Panc1 (cell line): ENCODE measurements around the gene GH2.

Experiments
- CTCF ChIP-seq: fragments of 450-650 bp; IDR thresholded peaks from 2 replicates; pipeline ENCODE4 v1.5.1; 2017; ENCODE audit warnings: mild to moderate bottlenecking
- POLR2AphosphoS5 ChIP-seq: IDR thresholded peaks from 2 replicates; pipeline ENCODE4 v1.6.1; 2012; ENCODE audit warnings: mild to moderate bottlenecking, low read depth, low read length, moderate library complexity

DNA sequence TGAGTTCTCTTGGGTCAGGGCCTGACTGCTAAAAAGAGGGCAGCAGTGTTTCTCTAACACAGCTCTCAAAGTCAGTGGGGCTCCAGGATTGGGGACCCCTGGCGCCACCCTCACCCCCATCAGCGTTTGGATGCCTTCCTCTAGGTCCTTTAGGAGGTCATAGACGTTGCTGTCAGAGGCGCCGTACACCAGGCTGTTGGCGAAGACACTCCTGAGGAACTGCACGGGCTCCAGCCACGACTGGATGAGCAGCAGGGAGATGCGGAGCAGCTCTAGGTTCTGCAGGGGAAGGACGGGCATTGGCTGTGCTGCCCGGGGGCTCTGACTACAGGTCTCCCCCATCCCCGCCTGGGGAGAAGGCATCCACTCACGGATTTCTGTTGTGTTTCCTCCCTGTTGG lies 35.9 kb upstream of the GH2 start:
- TF ChIP-seq POLR2AphosphoS5 = no peak
- no peak for TF ChIP-seq CTCF
